DOHH2 (cell line): ENCODE results near the gene PRKAR1B.

Experiments used
- H3F3A ChIP-seq: fragments of 200-600 bp; sonication (generic), shearing (Covaris generic); 2 replicates; pipeline ENCODE4 v1.6.0; 2016; ENCODE audit warnings: antibody characterized with exemption, mild to moderate bottlenecking; ENCODE audit not compliant: control insufficient read depth, insufficient read depth
- H3K27ac ChIP-seq: fragments of 200-600 bp; sonication (generic); 2 replicates; pipeline ENCODE4 v1.5.1; 2014; ENCODE audit warnings: low read depth, mild to moderate bottlenecking, low read length, moderate library complexity
- H3K27me3 ChIP-seq: fragments of 200-600 bp; sonication (generic); 2 replicates; pipeline ENCODE4 v1.6.1; 2014; ENCODE audit warnings: mild to moderate bottlenecking, low read length, mixed read lengths; ENCODE audit not compliant: control insufficient read depth
- H3K36me3 ChIP-seq: fragments of 200-600 bp; sonication (generic); 2 replicates; pipeline ENCODE4 v1.6.1; 2014; ENCODE audit warnings: mild to moderate bottlenecking, low read length, moderate library complexity, mixed read lengths; ENCODE audit not compliant: control insufficient read depth
- H3K4me1 ChIP-seq: fragments of 200-600 bp; sonication (generic); 2 replicates; pipeline ENCODE4 v1.6.1; 2014; ENCODE audit warnings: mild to moderate bottlenecking, low read length, mixed read lengths; ENCODE audit not compliant: control insufficient read depth
- H3K4me2 ChIP-seq: fragments of 200-600 bp; sonication (generic); 2 replicates; pipeline ENCODE4 v1.6.0; 2014; ENCODE audit warnings: mild to moderate bottlenecking, low read length, moderate library complexity
- H3K4me3 ChIP-seq: fragments of 200-600 bp; sonication (generic); 2 replicates; pipeline ENCODE4 v1.5.1; 2014; ENCODE audit warnings: mild to moderate bottlenecking, low read length, mixed read lengths
- H3K79me2 ChIP-seq: fragments of 200-600 bp; sonication (generic); 2 replicates; pipeline ENCODE4 v1.6.1; 2014; ENCODE audit warnings: mild to moderate bottlenecking, low read length, mixed read lengths; ENCODE audit not compliant: control insufficient read depth
- H3K9me2 ChIP-seq: fragments of 200-600 bp; sonication (generic); replicated peaks from 2 replicates; pipeline ENCODE4 v1.6.1; 2014; ENCODE audit warnings: mild to moderate bottlenecking, low read length, mixed read lengths; ENCODE audit not compliant: control insufficient read depth
- H3K9me3 ChIP-seq: fragments of 200-600 bp; sonication (generic); 2 replicates; pipeline ENCODE4 v1.6.1; 2014; ENCODE audit warnings: antibody characterized with exemption, low read length, mixed read lengths; ENCODE audit not compliant: control insufficient read depth, insufficient read depth
- H4K20me1 ChIP-seq: fragments of 200-600 bp; sonication (generic); 2 replicates; pipeline ENCODE4 v1.6.0; 2014; ENCODE audit warnings: low read depth, mild to moderate bottlenecking, antibody characterized with exemption, low read length, moderate library complexity; ENCODE audit not compliant: control insufficient read depth, insufficient read depth
- EZH2phosphoT487 ChIP-seq: fragments of 200-600 bp; sonication (generic); IDR thresholded peaks from 2 replicates; pipeline ENCODE4 v1.6.1; 2017; ENCODE audit warnings: borderline replicate concordance, mild to moderate bottlenecking, antibody characterized with exemption, low read length, moderate library complexity, mixed read lengths
- TF ChIP-seq, protein P1 (sequence below): fragments of 200-600 bp; sonication (generic); IDR thresholded peaks from one replicate; pipeline ENCODE4 v1.5.1; 2014; ENCODE audit warnings: antibody characterized with exemption, mild to moderate bottlenecking, low read depth, low read length; ENCODE audit not compliant: poor library complexity, severe bottlenecking

PRKAR1B gene

DNA sequence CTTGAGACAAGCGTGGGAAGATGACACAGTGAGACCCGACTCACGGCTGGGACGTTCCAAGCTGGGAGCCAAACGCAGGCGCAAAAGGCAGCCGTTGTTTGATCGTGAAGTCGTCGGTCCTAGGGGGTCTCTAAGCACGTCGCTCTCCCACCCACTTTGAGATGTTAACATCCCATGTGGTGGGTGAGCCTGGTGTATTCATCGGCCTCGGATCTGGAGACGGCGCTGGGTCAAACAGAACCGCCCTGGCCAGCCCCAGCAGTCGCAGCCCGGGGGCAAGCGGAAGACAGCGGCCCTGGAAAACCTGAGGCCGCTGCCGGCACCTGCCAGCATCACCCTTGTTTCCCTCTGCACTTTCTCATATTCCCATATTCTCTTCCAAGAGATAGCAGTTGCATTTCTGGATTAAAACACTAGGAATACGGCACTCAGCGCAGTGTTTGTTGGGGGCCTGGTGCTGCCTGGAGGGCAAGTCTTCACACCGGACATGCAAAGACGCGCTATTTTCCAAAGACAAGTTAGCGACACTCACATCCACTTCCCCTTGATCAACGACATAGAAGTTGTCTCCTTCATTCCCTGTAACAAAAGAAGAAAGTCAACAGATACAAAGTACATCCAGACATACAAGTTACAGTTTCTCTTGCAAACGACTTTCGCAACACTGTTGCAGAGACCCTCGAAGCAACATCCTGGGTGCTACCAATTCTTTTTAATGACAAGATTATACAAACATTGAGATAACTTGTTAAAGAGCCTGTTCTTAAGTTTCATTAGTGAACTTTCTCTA, 121.2 kb downstream of the PRKAR1B start:
- H3K27ac ChIP-seq = no peak overlapping the region

DNA sequence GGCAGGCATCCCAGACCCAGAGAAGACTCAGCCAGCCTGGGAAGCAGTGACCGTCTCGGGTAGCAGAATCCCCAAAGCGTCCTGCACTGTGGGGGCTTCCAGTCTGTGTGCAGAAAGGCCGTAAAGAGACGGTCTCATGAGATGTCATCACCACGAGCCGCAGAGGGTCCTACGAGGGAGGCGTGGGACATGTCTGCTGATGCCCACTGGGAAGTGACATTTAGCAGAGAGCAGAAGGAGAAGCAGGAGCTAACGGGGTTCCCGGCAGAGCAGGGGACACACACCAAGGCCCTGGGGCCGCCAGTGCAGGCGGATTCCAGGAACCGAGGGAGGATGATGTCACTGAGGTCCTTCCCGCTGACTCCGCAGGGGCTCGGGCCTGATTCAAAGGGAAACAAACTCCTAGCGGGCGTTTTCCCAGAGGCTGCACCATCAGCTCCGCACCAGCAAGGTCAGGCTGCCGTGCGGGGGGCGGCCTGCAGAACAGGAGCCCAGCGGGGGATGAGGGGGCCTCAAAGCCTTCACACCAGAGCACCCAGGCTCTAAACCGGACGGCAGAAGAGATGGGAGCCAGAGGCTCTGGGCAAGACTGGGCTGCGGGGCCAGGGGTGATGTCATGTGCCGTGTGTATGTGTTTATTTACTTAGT, 122.1 kb downstream of the PRKAR1B start:
- no peak overlapping the region for H3K27ac ChIP-seq

More for the DNA sequence above, 121.2 kb downstream of the PRKAR1B start:
- Histone ChIP-seq H3K36me3 (peaks cover 10% of the 10 kb centered on the region), H3K4me3 (no peak overlapping the region), H3K9me2 (no peaks in the 10 kb centered on the region), H3F3A (no peaks in the 10 kb centered on the region), H3K4me1 (peaks cover 6% of the 10 kb centered on the region), H4K20me1 (no peaks in the 10 kb centered on the region), H3K9me3 (no peaks in the 10 kb centered on the region), H3K27me3 (no peaks in the 10 kb centered on the region), H3K4me2 (no peak overlapping the region), H3K79me2 (no peaks in the 10 kb centered on the region)
- TF ChIP-seq, protein P1, sequence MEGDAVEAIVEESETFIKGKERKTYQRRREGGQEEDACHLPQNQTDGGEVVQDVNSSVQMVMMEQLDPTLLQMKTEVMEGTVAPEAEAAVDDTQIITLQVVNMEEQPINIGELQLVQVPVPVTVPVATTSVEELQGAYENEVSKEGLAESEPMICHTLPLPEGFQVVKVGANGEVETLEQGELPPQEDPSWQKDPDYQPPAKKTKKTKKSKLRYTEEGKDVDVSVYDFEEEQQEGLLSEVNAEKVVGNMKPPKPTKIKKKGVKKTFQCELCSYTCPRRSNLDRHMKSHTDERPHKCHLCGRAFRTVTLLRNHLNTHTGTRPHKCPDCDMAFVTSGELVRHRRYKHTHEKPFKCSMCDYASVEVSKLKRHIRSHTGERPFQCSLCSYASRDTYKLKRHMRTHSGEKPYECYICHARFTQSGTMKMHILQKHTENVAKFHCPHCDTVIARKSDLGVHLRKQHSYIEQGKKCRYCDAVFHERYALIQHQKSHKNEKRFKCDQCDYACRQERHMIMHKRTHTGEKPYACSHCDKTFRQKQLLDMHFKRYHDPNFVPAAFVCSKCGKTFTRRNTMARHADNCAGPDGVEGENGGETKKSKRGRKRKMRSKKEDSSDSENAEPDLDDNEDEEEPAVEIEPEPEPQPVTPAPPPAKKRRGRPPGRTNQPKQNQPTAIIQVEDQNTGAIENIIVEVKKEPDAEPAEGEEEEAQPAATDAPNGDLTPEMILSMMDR = no peak
- TF ChIP-seq EZH2phosphoT487 = no peak

DNA sequence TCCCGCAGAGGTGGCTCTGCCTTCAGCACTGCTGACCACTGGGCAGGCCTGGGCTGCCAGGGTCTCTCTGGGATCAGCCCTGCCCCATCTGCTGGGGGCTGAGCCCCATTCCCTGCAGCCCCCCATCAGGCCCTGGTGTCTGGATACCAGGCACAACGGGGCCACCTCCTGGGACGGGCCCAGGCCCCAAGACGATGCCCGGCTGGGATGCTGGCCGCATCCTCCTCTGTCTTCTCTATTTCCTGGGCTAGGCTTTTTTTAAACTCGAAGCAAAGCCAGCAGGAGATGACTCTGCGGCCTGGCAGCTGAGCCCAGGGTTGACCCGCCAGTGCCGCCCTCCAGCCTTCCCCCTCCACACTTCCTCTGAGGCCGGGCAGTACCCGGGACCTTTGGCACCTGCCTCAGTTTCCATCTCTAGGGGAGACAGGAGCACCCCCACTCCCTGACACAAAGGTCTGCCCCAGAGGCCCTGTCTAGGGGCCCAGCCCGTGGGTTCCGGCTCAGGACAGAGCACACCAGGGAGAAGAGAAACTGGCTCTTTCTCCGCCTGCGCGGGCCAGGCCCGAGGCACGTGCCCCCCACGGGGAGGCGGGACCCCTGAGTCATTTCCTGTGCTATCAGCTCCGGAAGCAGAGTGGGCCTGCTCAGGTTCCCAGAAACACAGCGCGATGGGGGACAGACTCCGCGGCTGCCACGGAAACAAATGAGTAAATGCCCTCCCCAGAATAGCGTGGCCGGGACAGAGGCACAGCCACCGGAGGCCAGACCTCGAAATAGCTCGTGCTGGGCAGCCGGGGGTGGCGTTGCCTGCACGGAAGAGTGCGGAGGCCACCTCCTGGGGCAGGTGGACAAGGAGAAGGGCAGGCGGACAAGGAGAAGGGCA, 122.8 kb downstream of the PRKAR1B start:
- H3K9me2 ChIP-seq = no peaks in the 10 kb centered on the region
- H3K4me2 ChIP-seq = no peak overlapping the region

More for the DNA sequence above, 122.1 kb downstream of the PRKAR1B start:
- no peak for TF ChIP-seq EZH2phosphoT487
- TF ChIP-seq, protein P1 = no peak
- H3K36me3 ChIP-seq = peaks cover 10% of the 10 kb centered on the region
- H3F3A ChIP-seq = no peaks in the 10 kb centered on the region
- no peaks in the 10 kb centered on the region for H3K79me2 ChIP-seq
- H3K27me3 ChIP-seq = no peaks in the 10 kb centered on the region
- H3K4me3 ChIP-seq = no peak overlapping the region
- H4K20me1 ChIP-seq = no peaks in the 10 kb centered on the region
- no peaks in the 10 kb centered on the region for H3K9me3 ChIP-seq
- no peaks in the 10 kb centered on the region for H3K9me2 ChIP-seq
- no peak overlapping the region for H3K4me2 ChIP-seq
- peaks cover 6% of the 10 kb centered on the region for H3K4me1 ChIP-seq

More for the DNA sequence above, 122.8 kb downstream of the PRKAR1B start:
- no peaks in the 10 kb centered on the region for H3K27me3 ChIP-seq
- no peak overlapping the region for H3K27ac ChIP-seq
- H4K20me1 ChIP-seq = no peaks in the 10 kb centered on the region
- H3K36me3 ChIP-seq = peaks cover 10% of the 10 kb centered on the region
- H3F3A ChIP-seq = no peaks in the 10 kb centered on the region
- no peak overlapping the region for H3K4me3 ChIP-seq
- peaks cover 6% of the 10 kb centered on the region for H3K4me1 ChIP-seq
- no peaks in the 10 kb centered on the region for H3K79me2 ChIP-seq
- H3K9me3 ChIP-seq = no peaks in the 10 kb centered on the region
- TF ChIP-seq, protein P1 = no peak
- TF ChIP-seq EZH2phosphoT487 = no peak
